Epidermal melanocyte (primary cell): ENCODE results near the gene PON2.
"Not testable (repeated sequence)": the region's sequence is repeated elsewhere in the genome, so short reads cannot be mapped to it uniquely, and the experiment has no call there.

Experiments
- DNase-seq: peaks from one replicate; pipeline ENCODE4 v3.0.0; 2011; ENCODE audit warnings: low spot score; ENCODE audit not compliant: insufficient read length

Gene PON2

DNA sequence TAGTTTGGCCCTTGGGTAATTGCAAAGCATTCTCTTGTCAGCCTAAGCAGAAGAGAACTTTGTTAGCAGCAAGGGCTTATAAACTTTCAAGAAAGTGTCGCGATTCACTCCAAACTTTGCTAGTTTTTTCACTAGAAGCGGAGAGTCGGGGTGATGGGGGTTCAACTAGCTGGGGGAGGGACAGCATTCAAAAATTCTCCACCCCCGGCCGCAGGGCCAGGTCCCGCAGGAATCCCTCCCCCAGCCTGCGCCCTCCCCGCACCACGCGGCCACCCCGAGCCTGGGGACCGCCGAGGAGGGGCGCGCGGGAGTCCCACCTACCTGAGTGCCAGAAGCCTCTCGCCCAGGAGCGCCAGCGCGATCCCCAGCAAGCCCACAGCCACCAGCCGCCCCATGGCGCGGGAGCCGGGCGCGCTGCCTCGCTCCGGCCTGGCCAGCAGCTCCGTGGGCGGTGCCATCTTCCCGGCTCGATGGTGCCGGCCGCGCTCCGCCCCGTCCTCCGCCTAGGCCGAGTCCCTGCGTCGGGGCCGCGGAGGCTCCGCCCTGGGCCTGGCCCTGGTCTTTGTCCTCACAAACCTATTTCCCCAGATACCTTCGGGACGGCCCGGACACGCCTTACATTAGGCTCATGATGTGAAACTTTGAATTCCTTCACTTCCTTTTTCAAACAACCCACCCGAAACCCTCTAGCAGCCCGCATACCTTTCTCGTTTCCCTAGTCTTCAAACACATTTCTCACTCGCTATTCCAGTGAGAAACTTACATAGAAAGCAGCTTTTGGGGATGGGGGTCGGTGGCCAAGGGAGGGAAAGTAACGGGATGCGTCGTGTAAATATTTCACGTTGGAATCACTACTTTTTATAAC, at the start of gene PON2:
Gene PON2, minus strand, starts transcription at position 472 of the 865 bp plus-strand sequence. Its CDS starts 77 bp downstream, at position 395.
- peak; percentile 81 for DNase-seq

DNA sequence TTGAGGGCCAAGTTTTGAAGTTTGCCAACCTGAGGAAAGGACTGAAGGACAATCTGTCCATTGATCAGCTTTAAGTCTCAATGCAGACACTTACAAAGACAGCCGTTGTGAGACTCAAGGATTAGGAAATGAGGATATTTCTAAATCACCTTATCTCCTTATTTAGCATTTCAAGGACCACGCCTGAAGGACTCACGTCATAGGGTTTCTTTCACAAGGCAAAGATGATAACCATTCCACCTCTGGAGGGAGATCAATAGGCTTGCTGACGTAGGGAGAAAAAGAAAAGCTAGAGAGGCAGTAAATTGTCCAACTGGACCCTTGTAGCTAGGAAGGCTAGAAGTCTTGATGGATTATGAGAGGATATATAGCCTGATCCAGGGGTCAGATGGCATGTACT, 47.6 kb upstream of the PON2 start:
- no peak for DNase-seq

DNA sequence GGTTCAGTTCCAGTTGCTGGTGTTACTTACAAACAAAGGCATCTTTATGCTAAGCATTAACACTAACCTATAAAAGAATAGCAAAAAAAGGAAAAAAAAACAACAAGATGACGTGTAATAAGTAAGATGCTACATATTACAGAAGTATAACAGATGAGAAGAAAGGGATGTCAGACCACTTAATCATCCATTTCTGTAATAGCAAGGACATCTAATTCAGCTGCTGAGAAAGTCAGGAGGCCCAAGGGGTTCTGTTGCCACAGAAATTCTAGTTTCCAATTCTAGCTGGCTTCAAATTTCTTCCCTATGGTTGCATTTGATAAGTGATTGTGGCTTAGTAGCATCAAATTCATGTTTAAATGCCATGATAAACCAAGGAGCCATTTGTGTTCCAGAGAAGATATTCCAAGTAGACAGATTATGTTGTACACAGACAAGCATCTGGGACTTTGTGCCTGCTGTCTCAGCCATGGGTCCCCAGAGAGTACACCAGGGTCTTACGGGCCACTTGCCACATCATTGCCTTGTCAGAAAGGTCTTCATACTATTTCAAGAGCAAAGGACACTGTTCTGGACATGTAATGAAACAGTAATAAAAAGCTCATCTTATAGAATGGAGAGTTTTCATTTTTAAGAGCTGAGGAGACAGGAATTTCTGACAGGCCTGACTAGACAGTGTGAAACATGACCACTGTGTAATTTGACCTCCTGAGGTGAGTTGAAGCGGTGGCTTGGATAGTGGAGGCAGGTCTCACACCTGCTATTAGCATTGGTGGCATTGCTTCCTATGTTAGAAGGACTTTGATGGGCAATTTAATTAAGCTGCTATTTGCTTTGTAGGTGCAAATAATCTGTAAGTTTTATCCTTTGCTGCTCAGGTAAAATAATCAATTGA, 46.7 kb upstream of the PON2 start:
- no peak for DNase-seq

GRCh38 chr7:95479992-95480624, 45.3 kb upstream of the PON2 start:
- DNase-seq, result no peak

DNA sequence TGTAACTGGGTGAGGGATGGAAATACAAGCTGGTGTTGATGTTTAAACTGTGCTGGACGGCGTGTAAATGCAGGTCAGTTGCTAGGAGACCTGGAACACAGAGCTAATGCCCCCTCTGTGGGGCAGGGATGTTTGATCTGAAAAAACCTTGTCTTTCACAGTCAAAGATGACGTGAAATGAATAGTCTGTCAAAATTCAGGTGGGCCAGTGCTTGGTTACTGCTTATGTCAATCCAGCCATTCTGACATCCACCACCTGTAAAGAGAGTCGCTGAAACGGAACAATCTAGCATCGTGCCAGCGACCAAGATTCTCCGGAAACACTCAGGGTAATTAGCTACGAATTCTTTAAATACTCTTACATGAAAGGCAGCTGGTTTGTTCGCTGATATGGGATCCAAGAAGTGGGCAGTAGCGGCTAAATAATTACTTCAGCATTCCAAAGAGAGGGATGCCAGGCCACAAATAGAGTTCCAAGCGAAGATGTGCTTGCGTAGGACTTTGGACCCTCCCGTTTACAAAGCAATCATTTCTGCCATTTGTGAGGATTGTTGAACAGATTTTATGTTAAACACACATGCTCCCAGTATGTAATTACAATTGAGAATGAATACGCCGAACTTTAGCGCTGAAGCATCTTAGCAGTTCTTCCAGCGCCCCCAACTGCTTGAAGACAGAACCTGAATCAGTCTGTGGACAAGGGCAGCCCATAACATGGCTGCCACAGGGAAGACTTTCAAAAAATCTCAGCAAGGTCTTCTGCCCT, 43.6 kb upstream of the PON2 start:
- no peak for DNase-seq

DNA sequence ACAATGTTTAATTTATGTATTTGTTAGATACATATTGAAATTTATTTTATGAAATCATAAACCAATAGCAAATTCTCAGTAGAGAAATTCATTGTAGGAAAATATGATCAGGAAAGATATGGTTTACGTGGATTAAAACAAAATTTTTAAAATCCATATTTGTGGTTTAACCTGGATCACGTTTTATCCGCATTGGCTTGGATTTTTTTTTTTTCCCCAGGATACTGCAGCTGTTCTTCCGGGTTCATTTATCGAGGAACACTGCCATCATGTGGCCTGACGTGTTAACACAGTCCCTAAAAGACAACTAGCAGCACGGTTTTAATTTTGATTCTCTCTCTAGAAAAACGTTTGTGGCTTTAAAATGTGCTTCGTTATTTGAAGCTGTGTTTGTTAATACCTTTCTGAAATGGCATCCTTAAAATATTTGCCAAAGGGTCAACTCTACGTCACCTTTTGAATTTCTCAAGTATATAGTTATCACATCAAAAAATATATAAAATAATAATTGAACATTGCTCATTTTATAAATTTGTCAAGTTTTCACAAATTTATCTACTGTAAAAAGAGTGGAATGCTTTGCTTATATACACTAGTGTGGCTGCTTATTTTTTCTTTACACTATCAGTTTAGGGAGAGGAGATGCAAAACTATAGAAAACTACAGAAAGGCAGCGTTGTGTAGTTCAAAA, 42.2 kb upstream of the PON2 start:
- DNase-seq, result peak; percentile 52

DNA sequence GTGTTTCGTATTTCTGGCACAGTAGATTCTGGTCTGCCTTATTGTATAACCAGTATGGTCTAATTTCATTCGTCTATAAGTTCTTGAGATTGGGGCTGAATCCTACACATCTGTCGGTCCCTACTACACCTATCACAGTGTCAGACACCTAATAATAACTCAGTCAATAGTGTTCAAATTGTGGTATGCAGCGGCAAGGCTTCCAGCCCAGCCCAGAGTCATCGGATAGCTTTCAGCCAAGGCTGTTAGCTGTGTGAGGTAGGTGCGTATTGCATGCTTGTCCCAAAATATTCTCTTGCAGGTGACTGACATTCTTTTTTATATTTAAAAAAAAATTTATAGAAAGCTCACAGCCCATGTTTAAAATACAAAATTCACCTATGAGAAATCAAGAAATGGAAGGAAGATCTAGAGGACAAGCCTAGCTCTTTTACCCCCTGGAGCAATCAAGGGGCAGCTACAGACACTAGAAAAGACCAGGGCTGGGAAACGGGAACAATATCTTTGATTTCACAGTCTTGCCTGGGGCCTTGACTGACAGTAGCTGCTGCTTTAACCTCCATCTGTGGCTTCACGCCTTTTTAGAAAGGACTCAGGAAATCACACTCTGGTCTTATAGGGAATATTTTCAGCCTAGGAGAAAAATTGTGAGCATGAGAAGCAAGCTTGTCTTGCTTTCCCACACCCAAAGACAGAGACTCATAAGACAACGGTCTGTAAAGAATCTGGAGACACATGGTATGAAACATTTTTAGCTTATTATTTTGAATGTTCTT, 41.4 kb upstream of the PON2 start:
- DNase-seq, result no peak

- DNase-seq, result no peak
These were observed 38.6 kb upstream of the PON2 start for GRCh38 chr7:95473276-95473985.

DNA sequence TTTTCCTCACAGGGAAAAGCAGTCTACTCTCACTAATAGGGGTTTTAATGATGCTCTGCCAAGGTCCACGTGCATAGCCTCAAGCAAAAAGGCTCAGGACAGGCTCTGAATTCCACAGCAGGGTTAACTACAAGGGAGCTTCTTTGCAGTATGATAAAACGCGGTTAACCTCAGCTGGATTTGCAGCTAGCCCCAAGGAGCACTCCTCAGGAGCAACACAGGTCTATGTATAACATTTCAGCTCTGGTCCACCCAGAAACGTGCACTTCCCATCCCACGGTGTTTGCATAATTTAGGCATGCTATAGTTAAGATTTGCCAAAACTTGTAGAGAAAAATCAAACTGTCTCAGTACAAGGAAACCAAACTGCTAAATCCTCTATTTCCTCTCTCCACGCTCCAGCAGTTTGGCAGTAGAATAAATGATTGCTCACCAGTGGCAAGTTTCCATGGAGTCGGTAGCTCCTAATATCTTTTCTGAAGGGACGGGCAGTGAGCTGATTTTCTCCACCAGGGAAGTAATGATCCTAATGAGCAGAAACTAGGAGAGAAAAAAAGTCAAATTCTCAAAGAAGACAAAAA, 37.8 kb upstream of the PON2 start:
- DNase-seq, result no peak

- DNase-seq, result no peak
These were observed 36.2 kb upstream of the PON2 start for GRCh38 chr7:95471071-95471470.

DNA sequence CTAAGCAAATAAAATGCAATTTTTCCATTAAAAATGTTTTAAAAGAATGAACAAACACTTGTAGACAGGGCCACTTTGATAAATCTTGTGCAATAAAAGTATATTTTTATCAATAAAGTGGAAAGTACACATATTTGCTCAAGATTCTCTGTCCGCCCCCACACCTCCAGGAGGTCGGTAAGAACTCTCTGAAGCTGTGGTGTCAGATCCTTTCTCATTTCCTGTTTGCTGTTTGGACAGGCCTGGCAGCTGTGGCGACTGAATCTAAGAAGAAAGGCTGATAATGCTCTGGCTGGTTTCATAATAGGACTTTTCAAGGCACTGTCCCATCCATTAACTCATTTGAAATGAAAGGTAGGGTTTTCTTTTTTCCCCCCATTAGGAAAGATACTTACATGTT, 35.6 kb upstream of the PON2 start:
- no peak for DNase-seq

DNA sequence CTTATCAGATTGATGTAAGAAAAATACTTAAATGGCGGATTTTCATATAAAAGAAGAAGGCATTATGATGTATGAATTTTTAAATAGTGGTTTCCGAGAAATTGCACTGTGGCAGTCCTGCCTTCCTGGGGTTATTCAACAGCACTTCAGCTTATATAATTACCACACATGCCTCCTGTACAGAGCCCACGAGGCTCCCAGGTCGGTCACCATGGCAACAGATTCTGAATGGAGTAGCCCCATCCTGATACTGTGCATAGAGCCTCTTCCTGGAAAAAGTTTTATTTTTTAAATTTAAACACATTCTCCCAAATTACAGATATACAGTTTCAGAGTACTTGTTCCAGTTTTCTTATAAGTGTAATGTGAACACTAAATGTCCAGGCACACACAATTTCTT, 35.0 kb upstream of the PON2 start:
- DNase-seq, result no peak

DNA sequence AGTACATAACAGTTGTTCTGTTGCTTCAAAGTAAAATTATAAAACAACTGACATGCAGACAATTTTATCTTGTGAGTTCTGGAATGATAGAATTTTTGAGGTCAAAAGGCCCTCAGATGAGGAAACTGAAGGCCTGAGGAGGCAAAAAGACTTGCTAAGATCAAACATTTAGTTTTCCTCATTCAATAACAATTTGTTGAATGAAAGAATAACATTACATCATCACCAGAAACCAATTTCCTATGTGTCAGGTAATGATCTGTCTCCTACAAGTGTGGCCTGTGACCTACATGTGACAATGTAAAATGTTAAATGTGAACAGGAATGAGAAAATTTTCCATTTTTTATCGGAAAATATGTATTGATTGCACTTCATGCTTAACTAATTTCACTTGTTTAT, 34.4 kb upstream of the PON2 start:
- DNase-seq, result no peak

GRCh38 chr7:95467912-95468607, 33.2 kb upstream of the PON2 start:
- no peak for DNase-seq

DNA sequence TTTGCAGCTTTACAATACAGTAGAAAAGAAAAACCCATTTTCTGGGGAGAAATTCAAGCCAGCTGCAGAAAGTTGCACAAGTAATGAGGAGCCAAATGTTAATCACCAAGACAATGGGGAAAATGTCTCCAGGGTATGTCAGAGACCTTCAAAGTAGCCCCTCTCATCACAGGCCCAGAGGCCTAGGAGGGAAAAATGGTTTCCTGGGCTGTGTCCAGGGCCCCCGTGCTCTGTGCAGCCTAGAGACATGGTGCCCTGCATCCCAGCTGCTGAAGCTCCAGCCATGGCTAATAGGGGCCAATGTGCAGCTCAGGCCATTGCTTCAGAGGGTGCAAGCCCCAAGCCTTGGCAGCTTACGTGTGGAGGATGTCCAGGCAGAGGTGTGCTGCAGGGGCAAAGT, 25.8 kb upstream of the PON2 start:
- not testable (repeated sequence) for DNase-seq

DNA sequence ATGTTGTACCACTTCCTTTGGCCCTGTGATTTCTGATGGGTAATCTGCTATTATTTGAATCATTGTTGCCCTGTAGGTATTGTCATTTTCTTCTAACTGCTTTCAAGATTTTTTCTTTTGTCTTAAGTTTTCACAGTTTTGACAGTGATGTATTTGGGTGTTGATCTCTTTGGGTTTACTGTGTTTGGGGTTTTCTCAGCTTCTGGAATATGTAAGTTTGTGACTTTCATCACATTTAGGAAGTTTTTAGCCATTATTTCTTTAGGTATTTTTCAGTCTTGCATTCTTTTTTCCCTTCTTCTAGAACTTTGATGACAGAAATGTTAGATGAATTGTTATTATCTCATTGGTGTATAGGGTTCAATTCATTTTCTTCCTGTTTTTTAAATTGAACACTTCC, 23.1 kb upstream of the PON2 start:
- no peak for DNase-seq

DNA sequence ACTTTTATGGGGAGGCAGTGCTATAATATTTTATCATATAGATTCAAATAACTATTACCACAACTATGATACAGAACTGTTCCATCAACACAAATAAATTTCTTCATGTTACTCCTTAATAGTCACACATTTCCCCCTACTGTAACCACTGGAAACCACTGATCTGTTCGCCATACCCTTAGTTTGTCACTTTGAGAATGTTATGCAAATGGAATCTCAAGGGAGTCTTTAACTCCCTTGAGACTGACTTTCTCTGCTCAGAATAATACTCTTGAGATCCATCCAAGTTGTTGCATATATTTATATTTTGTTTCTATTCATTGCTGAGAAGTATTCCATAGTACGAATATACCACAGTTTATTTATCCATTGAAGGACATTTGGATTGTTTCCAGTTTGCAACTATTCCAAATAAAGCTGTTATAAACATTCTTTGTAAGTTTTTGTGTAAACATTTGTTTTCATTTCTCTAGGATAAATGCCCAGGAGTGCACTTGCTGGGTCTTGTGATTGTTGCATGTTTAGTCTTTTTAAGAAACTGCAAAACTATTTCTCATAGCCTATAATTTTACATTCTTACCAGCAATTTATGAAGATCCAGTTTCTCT, 19.7 kb upstream of the PON2 start:
- no peak for DNase-seq

GRCh38 chr7:95446618-95447017, 11.8 kb upstream of the PON2 start:
- DNase-seq, result no peak
